CD4-positive, alpha-beta T cell treated with Interferon alpha-2 for 1 hour (primary cell): ENCODE measurements around the gene CDT1.
"Not testable (repeated sequence)": the region's sequence is repeated elsewhere in the genome, so short reads cannot be mapped to it uniquely, and the experiment has no call there.

Experiments
- DNase-seq, 2 donors: peaks; one replicate each; pipeline ENCODE4 v3.0.0-alpha.2; 2020 to 2022

The CDT1 gene

GRCh38 chr16:88820385-88821025 is 16.9 kb downstream of the CDT1 start:
- DNase-seq, result no peak

DNA sequence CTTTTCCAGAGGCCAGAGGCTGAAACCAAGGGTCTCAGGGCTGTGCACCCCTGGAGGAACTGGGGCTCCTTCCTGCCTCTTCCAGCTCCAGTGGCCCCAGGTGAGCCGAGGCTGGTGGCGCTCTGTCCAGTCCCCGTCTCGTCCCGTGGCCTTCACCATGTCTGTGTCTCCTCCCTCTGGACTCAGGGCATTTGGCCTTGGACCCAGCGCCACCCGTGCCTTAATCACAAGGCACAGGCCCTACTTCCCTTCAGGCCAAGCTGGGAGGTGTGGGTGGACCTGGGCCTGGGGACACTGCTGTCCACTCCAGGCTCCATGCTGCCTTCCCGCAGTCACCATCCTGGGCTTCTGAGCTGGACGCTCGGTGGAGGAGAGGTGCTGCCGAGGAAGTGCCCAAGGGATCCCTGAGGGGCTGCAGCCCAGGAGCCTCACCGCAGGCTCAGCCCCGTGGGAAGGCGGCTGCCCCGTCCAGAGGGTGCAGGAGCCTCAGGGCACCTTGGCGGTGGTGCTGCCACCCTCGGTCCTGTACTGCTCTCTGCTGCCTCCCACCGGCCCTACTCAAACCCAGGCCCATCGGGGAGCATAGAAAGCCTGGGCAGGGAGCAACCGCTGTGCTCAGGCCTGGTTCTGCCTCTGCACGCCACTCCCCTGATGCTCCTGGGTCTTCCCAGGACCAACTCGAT is 17.7 kb downstream of the CDT1 start:
- DNase-seq, result no peak

DNA sequence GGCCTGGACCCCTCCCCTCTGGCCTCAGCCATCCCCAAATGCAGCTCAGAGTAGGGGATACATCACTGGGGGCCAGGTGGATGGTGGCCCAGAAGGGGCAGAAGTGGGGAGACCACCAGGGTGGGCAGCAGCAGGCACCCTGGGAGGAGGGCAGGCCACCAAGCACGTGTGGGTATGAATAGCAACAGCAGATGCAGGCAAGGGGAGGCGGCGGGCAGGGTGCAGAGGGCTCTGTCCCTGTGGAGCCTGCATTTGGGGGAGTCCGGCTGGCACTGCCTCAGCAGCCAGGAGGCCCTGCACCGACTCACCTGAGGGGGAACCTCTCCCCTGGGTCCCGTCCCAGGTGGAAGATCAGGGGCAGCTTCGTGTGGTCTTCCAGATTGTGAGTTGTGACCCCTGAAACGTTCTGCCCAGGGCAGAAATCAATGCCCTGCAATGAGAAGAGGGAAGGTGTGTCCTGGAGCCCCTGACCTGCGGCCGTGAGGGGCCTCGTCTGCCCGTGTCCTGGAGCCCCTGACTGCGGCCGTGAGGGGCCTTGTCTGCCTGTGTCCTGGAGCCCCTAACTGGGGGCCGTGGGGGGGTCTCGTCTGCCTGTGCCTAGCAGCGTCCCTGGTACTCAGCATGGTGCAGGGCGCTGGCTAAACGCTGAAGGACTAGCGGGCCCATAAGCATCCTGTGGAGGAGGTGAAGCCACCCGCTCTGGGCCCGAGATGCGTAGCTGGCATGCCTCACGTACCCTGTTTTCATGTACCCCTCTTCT is 18.9 kb downstream of the CDT1 start:
- DNase-seq, result no peak

- not testable (repeated sequence) for DNase-seq
These were observed 20.1 kb downstream of the CDT1 start for GRCh38 chr16:88823646-88824045.

DNA sequence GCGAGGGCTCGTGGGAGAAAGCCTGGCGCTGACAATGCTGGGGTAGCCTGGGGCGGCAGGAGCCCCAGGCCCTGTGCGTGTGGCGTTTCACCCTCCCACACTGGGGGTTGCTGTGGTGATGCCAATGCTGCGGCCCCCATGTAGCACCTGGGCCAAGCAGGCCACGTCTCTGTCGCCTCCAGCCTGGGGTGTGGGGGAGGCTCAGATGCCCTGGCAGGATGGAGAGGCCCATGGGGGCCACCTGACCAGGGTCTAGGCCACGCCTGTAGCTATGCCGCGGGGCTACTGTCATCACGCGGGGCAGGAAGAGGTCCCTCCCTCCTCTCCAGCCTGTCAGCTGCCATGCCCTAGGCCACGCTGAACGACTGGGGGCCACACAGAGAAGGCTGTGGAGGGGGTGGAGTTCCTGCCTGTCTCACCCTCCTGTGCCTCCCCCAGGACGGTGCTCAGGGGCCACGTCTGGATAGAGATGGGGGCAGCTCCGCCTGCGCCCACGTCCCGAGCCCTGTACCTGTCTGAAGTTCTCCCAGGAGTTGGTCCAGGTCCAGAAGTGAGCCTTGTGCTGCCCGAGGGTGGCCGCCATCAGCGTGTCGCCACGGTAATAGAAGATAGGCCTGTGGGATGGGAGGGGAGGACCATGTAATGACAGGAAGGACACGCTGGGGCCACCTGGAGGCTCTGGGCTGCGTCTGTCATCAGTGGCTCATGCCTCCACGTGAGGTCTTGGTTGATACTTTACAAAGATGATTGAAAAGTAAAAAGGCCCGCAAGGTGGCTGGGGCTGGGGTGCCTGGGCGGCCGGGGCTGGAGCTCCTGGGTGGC is 20.9 kb downstream of the CDT1 start:
- DNase-seq, result no peak

- no peak for DNase-seq
These were observed 21.6 kb downstream of the CDT1 start for GRCh38 chr16:88825146-88825545.

DNA sequence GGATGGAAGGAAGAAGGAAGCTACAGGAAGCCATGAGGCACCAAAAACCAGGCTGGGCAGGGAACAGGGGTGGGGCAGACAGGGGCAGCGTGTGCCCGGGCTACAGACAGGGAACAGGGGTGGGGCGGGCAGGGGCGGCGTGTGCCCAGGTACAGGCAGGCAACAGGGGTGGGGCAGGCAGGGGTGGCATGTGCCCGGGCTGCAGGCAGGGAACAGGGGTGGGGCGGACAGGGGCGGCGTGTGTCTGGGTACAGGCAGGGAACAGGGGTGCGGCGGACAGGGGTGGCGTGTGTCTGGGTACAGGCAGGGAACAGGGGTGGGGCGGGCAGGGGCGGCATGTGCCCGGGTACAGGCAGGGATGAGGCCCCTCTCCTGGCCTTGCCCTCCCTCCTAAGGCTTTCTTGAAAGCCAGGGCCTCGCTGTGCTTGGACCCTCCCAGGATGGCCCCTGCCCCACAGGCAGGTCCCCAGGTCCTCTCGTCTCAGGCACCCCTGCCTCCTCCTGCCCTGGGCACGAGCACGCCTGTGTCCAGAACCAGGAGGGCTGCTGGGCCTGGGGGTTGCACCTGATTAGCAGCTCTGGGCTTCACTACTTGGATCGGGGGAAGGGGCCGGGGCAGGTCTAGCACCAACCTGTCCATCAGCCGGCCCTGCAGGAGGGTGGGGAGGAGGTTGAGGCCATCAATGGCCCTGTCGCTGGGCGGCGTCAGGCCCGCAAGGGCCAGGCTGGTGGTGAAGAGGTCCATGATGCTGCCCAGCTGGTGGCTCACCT is 22.7 kb downstream of the CDT1 start:
- DNase-seq, result no peak

GRCh38 chr16:88827727-88828126 is 24.1 kb downstream of the CDT1 start:
- no peak for DNase-seq

DNA sequence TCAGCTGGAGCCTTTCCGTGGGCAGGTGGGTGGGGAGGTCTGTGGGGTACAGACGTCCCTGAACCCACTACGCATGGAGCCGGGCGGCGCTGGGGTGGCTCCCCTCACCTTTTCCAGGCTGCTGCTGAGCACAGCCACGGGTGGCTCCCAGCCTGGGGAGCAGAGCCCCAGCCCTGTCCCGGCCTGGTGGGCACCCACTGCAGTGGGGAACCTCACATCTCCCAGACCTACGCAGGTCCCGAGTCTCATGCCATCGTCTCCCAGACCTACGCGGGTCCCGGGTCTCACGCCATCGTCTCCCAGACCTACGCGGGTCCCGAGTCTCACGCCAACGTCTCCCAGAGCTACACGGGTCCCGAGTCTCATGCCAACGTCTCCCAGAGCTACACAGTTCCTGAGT is 25.1 kb downstream of the CDT1 start:
- no peak for DNase-seq

DNA sequence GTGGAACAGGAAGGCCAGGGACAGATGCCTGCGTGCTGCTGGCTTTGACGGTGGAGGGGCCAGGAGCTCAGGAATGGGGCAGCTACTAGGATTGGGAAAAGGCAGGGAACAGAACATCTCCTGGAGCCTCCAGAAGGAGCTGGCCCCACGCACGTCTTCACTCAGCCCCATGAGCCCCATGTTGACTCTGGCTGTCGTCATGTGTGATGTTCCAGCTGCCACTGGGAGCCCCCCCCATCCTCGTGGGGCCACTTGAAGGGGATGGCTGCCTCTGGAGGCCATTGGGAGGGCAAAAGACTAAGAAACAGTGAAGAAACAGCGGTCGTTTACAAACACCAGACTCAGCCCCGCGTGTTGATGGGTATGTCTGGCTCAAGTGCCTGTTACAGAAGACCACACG is 26.7 kb downstream of the CDT1 start:
- DNase-seq, result no peak

DNA sequence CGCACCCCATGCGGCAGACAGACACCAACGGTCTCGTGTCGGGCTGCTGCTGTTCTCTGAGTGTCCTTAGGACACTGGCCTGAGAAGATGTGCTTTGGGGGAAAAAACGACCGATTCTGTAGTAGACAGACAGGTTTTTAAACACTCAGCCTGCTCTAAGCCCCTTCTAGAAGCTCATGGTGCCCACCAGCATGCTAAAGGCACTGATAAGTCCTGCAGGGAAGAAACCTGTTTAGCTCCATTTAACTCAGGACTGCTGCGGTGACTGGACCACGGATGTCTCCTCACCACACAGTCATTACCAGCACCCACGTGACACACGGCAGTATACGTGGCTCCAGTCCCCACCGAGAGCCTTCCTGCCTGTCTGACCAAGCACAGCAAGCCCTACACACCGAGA is 27.2 kb downstream of the CDT1 start:
- no peak for DNase-seq

DNA sequence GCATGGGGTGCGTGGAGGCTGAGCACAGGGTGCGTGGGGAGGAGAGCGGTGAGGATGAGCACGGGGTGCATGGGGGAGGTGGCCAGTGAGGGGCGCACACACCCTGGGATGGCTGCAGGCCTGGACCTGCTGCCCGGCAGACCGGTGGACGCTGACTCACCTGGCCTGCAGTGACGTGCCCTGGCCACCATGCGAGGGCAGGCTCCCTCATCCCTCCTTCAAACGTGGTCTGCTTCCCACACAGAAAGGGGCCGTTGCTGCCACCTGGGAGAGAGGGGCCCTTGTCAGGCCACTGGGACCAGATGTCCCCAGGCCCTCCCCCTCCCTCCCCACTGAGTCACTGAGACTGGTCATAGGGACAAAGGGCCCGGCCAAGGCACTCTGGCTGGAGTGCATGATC is 28.2 kb downstream of the CDT1 start:
- DNase-seq, result no peak

GRCh38 chr16:88833086-88833485 is 29.5 kb downstream of the CDT1 start:
- no peak for DNase-seq

DNA sequence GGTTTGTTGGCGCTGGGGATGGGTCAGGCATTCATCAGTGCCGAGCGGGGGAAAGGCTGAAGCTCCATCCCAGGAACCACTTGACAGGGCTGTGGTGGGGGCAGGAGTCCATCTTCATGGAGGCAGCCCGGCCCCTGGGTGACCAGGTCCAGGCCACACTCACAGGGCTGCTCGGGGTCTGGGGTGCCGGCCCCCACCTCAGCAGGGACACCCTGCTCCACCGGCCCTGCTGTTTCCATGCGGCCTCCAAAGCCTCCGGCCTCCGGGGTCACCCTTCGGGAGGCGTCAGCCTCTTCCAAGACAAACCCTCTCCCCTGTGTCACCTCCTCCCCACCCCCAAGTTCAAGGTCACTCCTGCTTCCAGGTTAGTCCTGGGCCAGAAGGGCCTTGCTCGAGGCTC is 31.1 kb downstream of the CDT1 start:
- no peak for DNase-seq

DNA sequence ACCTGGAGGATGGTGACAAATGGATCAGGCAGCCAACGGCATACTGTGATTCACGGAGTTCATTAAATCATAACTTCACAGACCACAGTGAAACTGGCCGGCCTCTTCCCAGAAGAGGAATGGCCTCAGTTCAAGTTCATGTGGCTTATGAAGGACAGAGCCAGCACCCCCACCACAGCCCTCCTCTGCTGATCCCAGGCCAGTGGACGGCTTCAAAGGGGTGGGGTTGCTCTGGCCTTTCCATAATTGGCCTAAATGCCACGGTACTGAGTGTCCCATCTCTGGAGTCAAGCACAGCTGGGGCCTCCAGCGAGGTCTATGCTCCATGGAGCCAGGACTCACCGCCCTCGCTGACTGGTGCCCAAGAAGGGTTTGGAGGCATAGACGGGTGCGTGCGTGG is 31.8 kb downstream of the CDT1 start:
- no peak for DNase-seq

GRCh38 chr16:88835818-88836217 is 32.2 kb downstream of the CDT1 start:
- no peak for DNase-seq

- DNase-seq, result no peak
These were observed 33.2 kb downstream of the CDT1 start for GRCh38 chr16:88836791-88837190.

DNA sequence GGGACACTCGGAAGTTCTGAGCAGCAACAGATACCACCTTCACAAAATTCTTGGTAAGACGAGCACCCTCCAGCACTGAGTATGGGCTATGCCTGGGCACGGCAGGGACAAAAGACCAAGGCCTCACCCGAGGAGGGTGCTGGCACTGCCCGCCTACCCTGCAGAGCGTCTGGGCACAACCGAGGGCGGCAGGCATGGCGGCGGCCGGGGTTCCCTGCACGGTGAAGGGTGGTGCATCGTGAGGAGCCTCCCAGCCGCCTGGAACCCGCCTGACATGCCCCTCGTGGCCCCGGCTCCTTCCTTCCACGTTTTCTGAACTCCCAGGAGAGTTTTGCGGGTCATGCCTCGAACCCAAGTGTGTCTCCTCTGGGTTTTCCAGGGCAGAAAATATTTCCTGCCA is 34.2 kb downstream of the CDT1 start:
- no peak for DNase-seq

GRCh38 chr16:88838566-88838965 is 35.0 kb downstream of the CDT1 start:
- no peak for DNase-seq

DNA sequence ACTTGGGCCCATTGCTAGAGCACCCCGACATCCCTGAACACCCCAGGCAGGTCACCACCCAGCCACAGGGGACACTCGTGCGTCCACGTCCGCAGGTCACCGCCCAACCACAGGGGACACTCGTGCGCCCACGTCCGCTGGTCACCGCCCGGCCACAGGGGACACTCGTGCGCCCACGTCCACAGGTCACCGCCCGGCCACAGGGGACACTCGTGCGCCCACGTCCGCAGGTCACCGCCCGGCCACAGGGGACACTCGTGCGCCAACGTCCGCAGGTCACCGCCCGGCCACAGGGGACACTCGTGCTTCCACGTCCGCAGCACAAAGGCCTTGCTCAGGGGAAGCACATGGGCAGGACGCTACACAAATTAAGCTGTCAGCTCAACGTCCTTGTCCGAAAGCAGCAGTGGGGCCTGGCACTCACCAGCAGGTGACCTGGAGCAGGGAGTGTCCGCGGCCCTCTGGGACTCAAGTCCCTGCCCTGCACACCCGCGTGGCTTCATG is 35.5 kb downstream of the CDT1 start:
- DNase-seq, result no peak

GRCh38 chr16:88839745-88840599 is 36.4 kb downstream of the CDT1 start:
- DNase-seq, result no peak
